IPS-18a (cell line): ENCODE data around the gene DIAPH2.

ENCODE experiments used
- H3K27ac ChIP-seq: one replicate; pipeline ENCODE4 v1.5.1; 2013; ENCODE audit warnings: low read length
- H3K27me3 ChIP-seq: one replicate; pipeline ENCODE4 v1.6.1; 2013; ENCODE audit warnings: mild to moderate bottlenecking, low read length; ENCODE audit not compliant: control insufficient read depth, insufficient read depth
- H3K36me3 ChIP-seq: one replicate; pipeline ENCODE4 v1.6.1; 2013; ENCODE audit warnings: low read depth, low read length; ENCODE audit not compliant: control insufficient read depth
- H3K4me1 ChIP-seq: one replicate; pipeline ENCODE4 v1.6.1; 2013; ENCODE audit warnings: low read depth, low read length; ENCODE audit not compliant: control insufficient read depth
- H3K4me3 ChIP-seq: one replicate; pipeline ENCODE4 v1.5.1; 2013; ENCODE audit warnings: low read length
- H3K9ac ChIP-seq: one replicate; pipeline ENCODE4 v1.6.1; 2013; ENCODE audit warnings: mild to moderate bottlenecking, low read length, moderate library complexity
- H3K9me3 ChIP-seq: one replicate; pipeline ENCODE4 v1.6.1; 2013; ENCODE audit warnings: low read depth, low read length; ENCODE audit not compliant: control insufficient read depth

Gene DIAPH2

GRCh38 chrX:97311066-97311778, 626.6 kb downstream of the DIAPH2 start:
- no peaks in the 10 kb centered on the region for H3K36me3 ChIP-seq
- H3K4me3 ChIP-seq: peak overlapping the region; percentile 57
- H3K9me3 ChIP-seq: no peaks in the 10 kb centered on the region
- peak overlapping the region; percentile 74 for H3K27ac ChIP-seq
- H3K27me3 ChIP-seq: no peaks in the 10 kb centered on the region
- H3K4me1 ChIP-seq: peaks cover 22% of the 10 kb centered on the region
- peak overlapping the region; percentile 55 for H3K9ac ChIP-seq

- Histone ChIP-seq H3K9ac (no peak overlapping the region), H3K4me3 (no peak overlapping the region), H3K27ac (no peak overlapping the region), H3K36me3 (no peaks in the 10 kb centered on the region), H3K27me3 (no peaks in the 10 kb centered on the region), H3K9me3 (no peaks in the 10 kb centered on the region), H3K4me1 (peaks cover 24% of the 10 kb centered on the region)
Observed at GRCh38 chrX:97314345-97314744, 629.7 kb downstream of the DIAPH2 start.

GRCh38 chrX:97315939-97316338, 631.3 kb downstream of the DIAPH2 start:
- Histone ChIP-seq H3K9ac (no peak overlapping the region), H3K27ac (no peak overlapping the region), H3K4me1 (peaks cover 9% of the 10 kb centered on the region), H3K36me3 (no peaks in the 10 kb centered on the region), H3K4me3 (no peak overlapping the region), H3K27me3 (no peaks in the 10 kb centered on the region), H3K9me3 (no peaks in the 10 kb centered on the region)

GRCh38 chrX:97320305-97320704, 635.7 kb downstream of the DIAPH2 start:
- H3K27me3 ChIP-seq: no peaks in the 10 kb centered on the region

GRCh38 chrX:97322401-97322800, 637.8 kb downstream of the DIAPH2 start:
- H3K27me3 ChIP-seq: no peaks in the 10 kb centered on the region
- no peak overlapping the region for H3K9ac ChIP-seq
- no peaks in the 10 kb centered on the region for H3K9me3 ChIP-seq
- no peak overlapping the region for H3K27ac ChIP-seq
- H3K36me3 ChIP-seq: no peaks in the 10 kb centered on the region
- peaks cover 6% of the 10 kb centered on the region for H3K4me1 ChIP-seq
- H3K4me3 ChIP-seq: no peak overlapping the region

More at GRCh38 chrX:97320305-97320704, 635.7 kb downstream of the DIAPH2 start:
- Histone ChIP-seq H3K27ac (no peak overlapping the region), H3K4me3 (no peak overlapping the region), H3K9ac (no peak overlapping the region), H3K36me3 (no peaks in the 10 kb centered on the region), H3K9me3 (no peaks in the 10 kb centered on the region), H3K4me1 (peaks cover 3% of the 10 kb centered on the region)

GRCh38 chrX:97326456-97326855, 641.8 kb downstream of the DIAPH2 start:
- peaks cover 6% of the 10 kb centered on the region for H3K4me1 ChIP-seq
- no peaks in the 10 kb centered on the region for H3K27me3 ChIP-seq
- H3K36me3 ChIP-seq: no peaks in the 10 kb centered on the region
- H3K27ac ChIP-seq: no peak overlapping the region
- H3K9me3 ChIP-seq: no peaks in the 10 kb centered on the region
- no peak overlapping the region for H3K4me3 ChIP-seq
- H3K9ac ChIP-seq: no peak overlapping the region

GRCh38 chrX:97328853-97329390, 644.3 kb downstream of the DIAPH2 start:
- peaks cover 6% of the 10 kb centered on the region for H3K4me1 ChIP-seq
- no peaks in the 10 kb centered on the region for H3K9me3 ChIP-seq
- H3K9ac ChIP-seq: no peak overlapping the region

GRCh38 chrX:97330151-97330550, 645.5 kb downstream of the DIAPH2 start:
- Histone ChIP-seq H3K27ac (no peak overlapping the region), H3K4me1 (peaks cover 6% of the 10 kb centered on the region), H3K9me3 (no peaks in the 10 kb centered on the region), H3K9ac (no peak overlapping the region), H3K4me3 (no peak overlapping the region), H3K27me3 (no peaks in the 10 kb centered on the region), H3K36me3 (no peaks in the 10 kb centered on the region)

More at GRCh38 chrX:97328853-97329390, 644.3 kb downstream of the DIAPH2 start:
- Histone ChIP-seq H3K27me3 (no peaks in the 10 kb centered on the region), H3K36me3 (no peaks in the 10 kb centered on the region), H3K4me3 (no peak overlapping the region), H3K27ac (no peak overlapping the region)

- Histone ChIP-seq H3K4me1 (no peaks in the 10 kb centered on the region), H3K36me3 (no peaks in the 10 kb centered on the region), H3K27ac (no peak overlapping the region), H3K27me3 (no peaks in the 10 kb centered on the region), H3K9me3 (no peaks in the 10 kb centered on the region), H3K9ac (no peak overlapping the region), H3K4me3 (no peak overlapping the region)
Observed at GRCh38 chrX:97332963-97333362, 648.3 kb downstream of the DIAPH2 start.

GRCh38 chrX:97334850-97335249, 650.2 kb downstream of the DIAPH2 start:
- H3K9me3 ChIP-seq: no peaks in the 10 kb centered on the region
- H3K4me1 ChIP-seq: peaks cover 7% of the 10 kb centered on the region
- H3K27me3 ChIP-seq: no peaks in the 10 kb centered on the region
- H3K36me3 ChIP-seq: no peaks in the 10 kb centered on the region
- H3K9ac ChIP-seq: no peak overlapping the region
- no peak overlapping the region for H3K27ac ChIP-seq
- H3K4me3 ChIP-seq: no peak overlapping the region

GRCh38 chrX:97344724-97345123, 660.1 kb downstream of the DIAPH2 start:
- Histone ChIP-seq H3K36me3 (peaks cover 3% of the 10 kb centered on the region), H3K9ac (peak overlapping the region; percentile 30), H3K9me3 (no peaks in the 10 kb centered on the region), H3K27me3 (no peaks in the 10 kb centered on the region), H3K4me3 (peak overlapping the region; percentile 47), H3K27ac (peak overlapping the region; percentile 59), H3K4me1 (peaks cover 39% of the 10 kb centered on the region)

- no peak overlapping the region for H3K4me3 ChIP-seq
- H3K36me3 ChIP-seq: peaks cover 3% of the 10 kb centered on the region
- H3K9ac ChIP-seq: no peak overlapping the region
- H3K9me3 ChIP-seq: no peaks in the 10 kb centered on the region
- no peak overlapping the region for H3K27ac ChIP-seq
- peaks cover 9% of the 10 kb centered on the region for H3K4me1 ChIP-seq
- H3K27me3 ChIP-seq: no peaks in the 10 kb centered on the region
Observed at GRCh38 chrX:97358941-97359340, 674.3 kb downstream of the DIAPH2 start.
